HepG2 (cell line): ENCODE measurements around the gene NPAS2. TPM values are rescaled to one million over a fixed set of nuclear protein-coding genes. Genes with fewer than 3 reads are reported as not detected.

ENCODE experiments used
- ARID2 ChIP-seq: sonication (generic); formaldehyde crosslinking; IDR thresholded peaks from 2 replicates; pipeline ENCODE4 v1.8.1; 2022; ENCODE audit warnings: mild to moderate bottlenecking, missing genetic modification reagents, borderline replicate concordance
- BRCA1 ChIP-seq: sonication (generic); formaldehyde crosslinking; IDR thresholded peaks from 2 replicates; pipeline ENCODE4 v1.4.0; 2020; ENCODE audit warnings: missing genetic modification reagents
- CREBL2 ChIP-seq: sonication (generic); formaldehyde crosslinking; IDR thresholded peaks from 2 replicates; pipeline ENCODE4 v1.8.1; 2023; ENCODE audit warnings: missing genetic modification reagents, mild to moderate bottlenecking, borderline replicate concordance
- EHMT2 ChIP-seq: fragments of 200-600 bp; sonication (generic); IDR thresholded peaks from 2 replicates; pipeline ENCODE4 v1.7.0; 2017; ENCODE audit warnings: antibody characterized with exemption, low read depth, low read length, borderline replicate concordance
- FOXA1 ChIP-seq, 2 experiments: fragments of 450-650 bp in 1 of 2; sonication (generic) in 1 of 2; formaldehyde crosslinking in 1 of 2; IDR thresholded peaks; 2 replicates each; pipeline versions ENCODE4 v1.4.0 to v1.6.1; 2016 to 2020; ENCODE audit warnings: missing genetic modification reagents in 1 of 2
- GFI1 ChIP-seq: sonication (generic); formaldehyde crosslinking; IDR thresholded peaks from 2 replicates; pipeline ENCODE4 v1.5.0; 2020; ENCODE audit warnings: missing genetic modification reagents, mild to moderate bottlenecking, borderline replicate concordance
- HBP1 ChIP-seq: IDR thresholded peaks from 2 replicates; pipeline ENCODE4 v1.6.1; 2016; ENCODE audit warnings: low read depth, control low read depth
- JUNB ChIP-seq: sonication (generic); formaldehyde crosslinking; IDR thresholded peaks from 2 replicates; pipeline ENCODE4 v1.8.0; 2022; ENCODE audit warnings: missing genetic modification reagents, mild to moderate bottlenecking, borderline replicate concordance
- KDM2A ChIP-seq: sonication (generic); formaldehyde crosslinking; IDR thresholded peaks from 2 replicates; pipeline ENCODE4 v1.4.0; 2020; ENCODE audit warnings: low read depth, missing genetic modification reagents, borderline replicate concordance
- MEIS2 ChIP-seq: sonication (generic); formaldehyde crosslinking; IDR thresholded peaks from 2 replicates; pipeline ENCODE4 v1.9.0; 2021; ENCODE audit warnings: mild to moderate bottlenecking, missing genetic modification reagents
- NFIB ChIP-seq: sonication (generic); formaldehyde crosslinking; IDR thresholded peaks from 2 replicates; pipeline ENCODE4 v1.9.0; 2021; ENCODE audit warnings: missing genetic modification reagents, mild to moderate bottlenecking, borderline replicate concordance
- ZNF138 ChIP-seq: sonication (generic); formaldehyde crosslinking; IDR thresholded peaks from 2 replicates; pipeline ENCODE4 v1.5.0; 2020; ENCODE audit warnings: mild to moderate bottlenecking, low read depth, missing genetic modification reagents
- ZNF205 ChIP-seq: IDR thresholded peaks from 2 replicates; pipeline ENCODE4 v1.6.1; 2018; ENCODE audit warnings: missing biosample characterization, missing genetic modification reagents
- ZNF468 ChIP-seq: sonication (generic); formaldehyde crosslinking; IDR thresholded peaks from 2 replicates; pipeline ENCODE4 v1.8.0; 2022; ENCODE audit warnings: mild to moderate bottlenecking, moderate library complexity, missing genetic modification reagents
- ZNF543 ChIP-seq: sonication (generic); formaldehyde crosslinking; IDR thresholded peaks from 2 replicates; pipeline ENCODE4 v1.4.0; 2020; ENCODE audit warnings: mild to moderate bottlenecking, missing genetic modification reagents
- ZNF557 ChIP-seq: sonication (generic); formaldehyde crosslinking; IDR thresholded peaks from 2 replicates; pipeline ENCODE4 v1.4.0; 2020; ENCODE audit warnings: missing genetic modification reagents
- ZNF616 ChIP-seq: sonication (generic); formaldehyde crosslinking; IDR thresholded peaks from 2 replicates; pipeline ENCODE4 v1.5.0; 2020; ENCODE audit warnings: low read depth, mild to moderate bottlenecking, missing genetic modification reagents
- ZNF747 ChIP-seq: sonication (generic); formaldehyde crosslinking; IDR thresholded peaks from 2 replicates; pipeline ENCODE4 v1.8.1; 2023; ENCODE audit warnings: missing genetic modification reagents, mild to moderate bottlenecking, borderline replicate concordance
- polyA plus RNA-seq, 8 experiments: library from polyadenylated mRNA; depleted of rRNA in 3 of 8; stranded (reverse) in 7 of 8; unstranded in 1 of 8; fragments of >200 nt; fragmentation: Illumina TruSeq in 4 of 8; extraction: Trizol in 4 of 8; gene quantifications; 2 replicates each; pipeline versions ENCODE4 v1.2.1 to v1.2.3, GENCODE V29; 2011 to 2016; ENCODE audit warnings: low read depth in 4 of 8, missing spikeins in 1 of 8, mixed read lengths in 1 of 8; ENCODE audit not compliant: insufficient read depth in 1 of 8
- total RNA-seq, 5 experiments: library from RNA; depleted of rRNA; stranded (reverse); fragments of >200 nt; fragmentation: Illumina TruSeq; extraction: Trizol; gene quantifications; 2 replicates each; pipeline ENCODE4 v1.2.3, GENCODE V29; 2016; ENCODE audit warnings: low read depth in 1 of 5
- TF ChIP-seq, protein P1 (sequence below): sonication (generic); formaldehyde crosslinking; IDR thresholded peaks from 2 replicates; pipeline ENCODE4 v1.4.0; 2020; ENCODE audit warnings: missing genetic modification reagents
- TF ChIP-seq, protein P2 (sequence below): sonication (generic); formaldehyde crosslinking; conservative IDR thresholded peaks from 2 replicates; pipeline ENCODE4 v1.8.0; 2022; ENCODE audit warnings: low read depth, missing genetic modification reagents

NPAS2 gene
- total and polyA plus RNA-seq, 2 of the 13 experiments (the other 11 are each of a cell fraction or from before 2014, with no cell fraction given): 14.8 to 37.5 TPM

GRCh38 chr2:101002562-101003277 lies 182.8 kb downstream of the NPAS2 start (continued):
- TF ChIP-seq GFI1 (CRISPR knock-in tag) (no peak), CREBL2 (no peak), HBP1 (CRISPR knock-in tag) (no peak), MEIS2 (CRISPR knock-in tag) (no peak), BRCA1 (CRISPR knock-in tag) (no peak), ZNF747 (CRISPR knock-in tag) (no peak), KDM2A (CRISPR knock-in tag) (no peak), ZNF205 (CRISPR knock-in tag) (no peak), EHMT2 (no peak), FOXA1 (IDR thresholded peaks at IDR 0.05) (no peak), FOXA1 (CRISPR knock-in tag; IDR thresholded peaks at IDR 0.05) (no peak), ZNF557 (CRISPR knock-in tag) (no peak), JUNB (CRISPR knock-in tag) (no peak), ZNF543 (CRISPR knock-in tag) (peak; percentile 35; the same call in 1 of the 2 replicates), ZNF468 (CRISPR knock-in tag) (no peak; the same call in 1 of the 2 replicates), ZNF616 (no peak), NFIB (CRISPR knock-in tag) (no peak), ZNF138 (CRISPR knock-in tag) (no peak), ARID2 (CRISPR knock-in tag) (no peak)
- TF ChIP-seq, protein P1, sequence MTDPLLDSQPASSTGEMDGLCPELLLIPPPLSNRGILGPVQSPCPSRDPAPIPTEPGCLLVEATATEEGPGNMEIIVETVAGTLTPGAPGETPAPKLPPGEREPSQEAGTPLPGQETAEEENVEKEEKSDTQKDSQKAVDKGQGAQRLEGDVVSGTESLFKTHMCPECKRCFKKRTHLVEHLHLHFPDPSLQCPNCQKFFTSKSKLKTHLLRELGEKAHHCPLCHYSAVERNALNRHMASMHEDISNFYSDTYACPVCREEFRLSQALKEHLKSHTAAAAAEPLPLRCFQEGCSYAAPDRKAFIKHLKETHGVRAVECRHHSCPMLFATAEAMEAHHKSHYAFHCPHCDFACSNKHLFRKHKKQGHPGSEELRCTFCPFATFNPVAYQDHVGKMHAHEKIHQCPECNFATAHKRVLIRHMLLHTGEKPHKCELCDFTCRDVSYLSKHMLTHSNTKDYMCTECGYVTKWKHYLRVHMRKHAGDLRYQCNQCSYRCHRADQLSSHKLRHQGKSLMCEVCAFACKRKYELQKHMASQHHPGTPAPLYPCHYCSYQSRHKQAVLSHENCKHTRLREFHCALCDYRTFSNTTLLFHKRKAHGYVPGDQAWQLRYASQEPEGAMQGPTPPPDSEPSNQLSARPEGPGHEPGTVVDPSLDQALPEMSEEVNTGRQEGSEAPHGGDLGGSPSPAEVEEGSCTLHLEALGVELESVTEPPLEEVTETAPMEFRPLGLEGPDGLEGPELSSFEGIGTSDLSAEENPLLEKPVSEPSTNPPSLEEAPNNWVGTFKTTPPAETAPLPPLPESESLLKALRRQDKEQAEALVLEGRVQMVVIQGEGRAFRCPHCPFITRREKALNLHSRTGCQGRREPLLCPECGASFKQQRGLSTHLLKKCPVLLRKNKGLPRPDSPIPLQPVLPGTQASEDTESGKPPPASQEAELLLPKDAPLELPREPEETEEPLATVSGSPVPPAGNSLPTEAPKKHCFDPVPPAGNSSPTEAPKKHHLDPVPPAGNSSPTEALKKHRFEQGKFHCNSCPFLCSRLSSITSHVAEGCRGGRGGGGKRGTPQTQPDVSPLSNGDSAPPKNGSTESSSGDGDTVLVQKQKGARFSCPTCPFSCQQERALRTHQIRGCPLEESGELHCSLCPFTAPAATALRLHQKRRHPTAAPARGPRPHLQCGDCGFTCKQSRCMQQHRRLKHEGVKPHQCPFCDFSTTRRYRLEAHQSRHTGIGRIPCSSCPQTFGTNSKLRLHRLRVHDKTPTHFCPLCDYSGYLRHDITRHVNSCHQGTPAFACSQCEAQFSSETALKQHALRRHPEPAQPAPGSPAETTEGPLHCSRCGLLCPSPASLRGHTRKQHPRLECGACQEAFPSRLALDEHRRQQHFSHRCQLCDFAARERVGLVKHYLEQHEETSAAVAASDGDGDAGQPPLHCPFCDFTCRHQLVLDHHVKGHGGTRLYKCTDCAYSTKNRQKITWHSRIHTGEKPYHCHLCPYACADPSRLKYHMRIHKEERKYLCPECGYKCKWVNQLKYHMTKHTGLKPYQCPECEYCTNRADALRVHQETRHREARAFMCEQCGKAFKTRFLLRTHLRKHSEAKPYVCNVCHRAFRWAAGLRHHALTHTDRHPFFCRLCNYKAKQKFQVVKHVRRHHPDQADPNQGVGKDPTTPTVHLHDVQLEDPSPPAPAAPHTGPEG (CRISPR knock-in tag): no peak; the same call in 1 of the 2 replicates
- TF ChIP-seq, protein P2, sequence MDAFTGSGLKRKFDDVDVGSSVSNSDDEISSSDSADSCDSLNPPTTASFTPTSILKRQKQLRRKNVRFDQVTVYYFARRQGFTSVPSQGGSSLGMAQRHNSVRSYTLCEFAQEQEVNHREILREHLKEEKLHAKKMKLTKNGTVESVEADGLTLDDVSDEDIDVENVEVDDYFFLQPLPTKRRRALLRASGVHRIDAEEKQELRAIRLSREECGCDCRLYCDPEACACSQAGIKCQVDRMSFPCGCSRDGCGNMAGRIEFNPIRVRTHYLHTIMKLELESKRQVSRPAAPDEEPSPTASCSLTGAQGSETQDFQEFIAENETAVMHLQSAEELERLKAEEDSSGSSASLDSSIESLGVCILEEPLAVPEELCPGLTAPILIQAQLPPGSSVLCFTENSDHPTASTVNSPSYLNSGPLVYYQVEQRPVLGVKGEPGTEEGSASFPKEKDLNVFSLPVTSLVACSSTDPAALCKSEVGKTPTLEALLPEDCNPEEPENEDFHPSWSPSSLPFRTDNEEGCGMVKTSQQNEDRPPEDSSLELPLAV (CRISPR knock-in tag): no peak
